ENCODE data around the gene ZBTB20. TPM values are rescaled to one million over a fixed set of nuclear protein-coding genes. Genes with fewer than 3 reads are reported as not detected.

ZBTB20 gene
- total RNA-seq, 3 donors from 2014 or later (not counting 1 experiment from before 2014, with no cell fraction given): 52.7 to 58.3 (median 55.9) TPM

- Mint-ChIP-seq H3K4me3 (no peak overlapping the region), H3K9me3 (no peaks in the 10 kb centered on the region), H3K27me3 (ENCODE audit: low read depth in 2 of 2) (no peaks in the 10 kb centered on the region), H3K27ac (no peak overlapping the region), H3K36me3 (no peaks in the 10 kb centered on the region), H3K4me1 (no peaks in the 10 kb centered on the region)
- ATAC-seq: no peak
- Histone ChIP-seq H3K27me3 (ENCODE audit: control insufficient read depth, insufficient read depth, low read length) (no peaks in the 10 kb centered on the region), H3K4me1 (ENCODE audit: control insufficient read depth, insufficient read depth, low read length) (no peaks in the 10 kb centered on the region), H3K4me3 (ENCODE audit: low read length) (no peak overlapping the region), H3K36me3 (ENCODE audit: control insufficient read depth, insufficient read depth, low read length) (no peaks in the 10 kb centered on the region), H3K27ac (ENCODE audit: low read length) (no peak overlapping the region), H3K9me3 (ENCODE audit: control insufficient read depth, insufficient read depth, low read length) (no peaks in the 10 kb centered on the region)
- 94% methylated on average over 2 of the region's 4 CpGs for WGBS (ENCODE audit: insufficient coverage)
- TF ChIP-seq CTCF (IDR thresholded peaks at IDR 0.05): no peak
- no peak for DNase-seq
- intact Hi-C loops (cut with micrococcal nuclease): no loop called here
These were observed 596.9 kb downstream of the ZBTB20 start for GRCh38 chr3:114550165-114550564.

- no peak for ATAC-seq
These were observed 601.9 kb downstream of the ZBTB20 start for GRCh38 chr3:114545193-114545592.

GRCh38 chr3:114542359-114542758, 604.7 kb downstream of the ZBTB20 start:
- peaks cover 5 to 6% of the 10 kb centered on the region in 2 donors for H3K4me1 Mint-ChIP-seq
- H3K27me3 Mint-ChIP-seq (ENCODE audit: low read depth in 2 of 2): no peaks in the 10 kb centered on the region
- 100% methylated on average over 1 of the region's 1 CpG for WGBS (ENCODE audit: insufficient coverage)
- TF ChIP-seq CTCF (IDR thresholded peaks at IDR 0.05): no peak
- no peaks in the 10 kb centered on the region for H3K36me3 Mint-ChIP-seq
- Histone ChIP-seq H3K36me3 (ENCODE audit: control insufficient read depth, insufficient read depth, low read length) (no peaks in the 10 kb centered on the region), H3K9me3 (ENCODE audit: control insufficient read depth, insufficient read depth, low read length) (no peaks in the 10 kb centered on the region), H3K4me1 (ENCODE audit: control insufficient read depth, insufficient read depth, low read length) (no peaks in the 10 kb centered on the region), H3K4me3 (ENCODE audit: low read length) (no peak overlapping the region), H3K27ac (ENCODE audit: low read length) (no peak overlapping the region), H3K27me3 (ENCODE audit: control insufficient read depth, insufficient read depth, low read length) (no peaks in the 10 kb centered on the region)
- ATAC-seq: no peak
- no peak for DNase-seq
- intact Hi-C loops (cut with micrococcal nuclease): no loop called here
- no peaks in the 10 kb centered on the region for H3K9me3 Mint-ChIP-seq
- no peak overlapping the region for H3K4me3 Mint-ChIP-seq
- no peak overlapping the region for H3K27ac Mint-ChIP-seq

More at GRCh38 chr3:114545193-114545592, 601.9 kb downstream of the ZBTB20 start:
- H3K36me3 ChIP-seq (ENCODE audit: control insufficient read depth, insufficient read depth, low read length): no peaks in the 10 kb centered on the region
- 93% methylated on average over 1 of the region's 1 CpG for WGBS (ENCODE audit: insufficient coverage)
- no peaks in the 10 kb centered on the region for H3K9me3 Mint-ChIP-seq
- no peaks in the 10 kb centered on the region for H3K27me3 ChIP-seq (ENCODE audit: control insufficient read depth, insufficient read depth, low read length)
- intact Hi-C loops (cut with micrococcal nuclease): no loop called here
- TF ChIP-seq CTCF (IDR thresholded peaks at IDR 0.05): no peak
- no peaks in the 10 kb centered on the region for H3K9me3 ChIP-seq (ENCODE audit: control insufficient read depth, insufficient read depth, low read length)
- no peaks in the 10 kb centered on the region for H3K4me1 Mint-ChIP-seq
- no peak overlapping the region for H3K27ac Mint-ChIP-seq
- no peaks in the 10 kb centered on the region for H3K27me3 Mint-ChIP-seq (ENCODE audit: low read depth in 2 of 2)
- H3K36me3 Mint-ChIP-seq: no peaks in the 10 kb centered on the region
- DNase-seq: no peak
- no peak overlapping the region for H3K4me3 Mint-ChIP-seq
- no peaks in the 10 kb centered on the region for H3K4me1 ChIP-seq (ENCODE audit: control insufficient read depth, insufficient read depth, low read length)
- no peak overlapping the region for H3K4me3 ChIP-seq (ENCODE audit: low read length)
- H3K27ac ChIP-seq (ENCODE audit: low read length): no peak overlapping the region

- DNase-seq: no peak
- Histone ChIP-seq H3K27ac (ENCODE audit: low read length) (no peak overlapping the region), H3K9me3 (ENCODE audit: control insufficient read depth, insufficient read depth, low read length) (no peaks in the 10 kb centered on the region), H3K36me3 (ENCODE audit: control insufficient read depth, insufficient read depth, low read length) (no peaks in the 10 kb centered on the region), H3K27me3 (ENCODE audit: control insufficient read depth, insufficient read depth, low read length) (no peaks in the 10 kb centered on the region), H3K4me1 (ENCODE audit: control insufficient read depth, insufficient read depth, low read length) (no peaks in the 10 kb centered on the region), H3K4me3 (ENCODE audit: low read length) (no peak overlapping the region)
- H3K4me1 Mint-ChIP-seq: peaks cover 13% of the 10 kb centered on the region in 2 donors
- intact Hi-C loops (cut with micrococcal nuclease): no loop called here
- ATAC-seq: no peak
- no peak overlapping the region for H3K4me3 Mint-ChIP-seq
- WGBS (ENCODE audit: insufficient coverage): 88% methylated on average over 5 of the region's 5 CpGs
- H3K36me3 Mint-ChIP-seq: peaks cover 7% of the 10 kb centered on the region
- H3K27ac Mint-ChIP-seq: no peak overlapping the region
- no peak for TF ChIP-seq CTCF (IDR thresholded peaks at IDR 0.05)
- H3K27me3 Mint-ChIP-seq (ENCODE audit: low read depth in 2 of 2): no peaks in the 10 kb centered on the region
- peaks cover 0 to 3% of the 10 kb centered on the region in 2 donors for H3K9me3 Mint-ChIP-seq
These were observed 607.6 kb downstream of the ZBTB20 start for GRCh38 chr3:114539525-114539924.
